ENCODE data around the gene GABBR2. TPM values are rescaled to one million over a fixed set of nuclear protein-coding genes. Genes with fewer than 3 reads are reported as not detected.

The GABBR2 gene
- total RNA-seq, 1 experiment from 2014 or later = not detected

DNA sequence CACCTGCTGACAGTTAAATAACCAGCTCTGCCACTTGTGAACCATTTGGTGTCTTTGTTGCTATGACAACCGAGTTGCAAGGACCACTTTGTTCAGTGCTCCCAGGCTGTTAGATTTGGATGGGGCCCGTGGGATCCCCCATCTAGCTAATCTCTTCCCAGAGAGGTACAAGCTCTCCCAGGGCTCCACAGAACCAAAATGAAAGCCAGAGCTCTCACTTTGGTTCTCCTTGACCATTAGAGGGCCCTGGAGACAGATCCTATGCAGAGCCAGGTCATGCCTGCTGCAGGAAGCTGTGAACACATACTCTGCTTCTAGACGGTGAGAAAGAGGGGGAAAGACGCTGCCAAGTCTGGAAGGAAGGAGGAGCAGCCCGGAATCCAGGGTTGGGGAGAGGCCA, 224.6 kb downstream of the GABBR2 start:
- TF ChIP-seq, protein P1, sequence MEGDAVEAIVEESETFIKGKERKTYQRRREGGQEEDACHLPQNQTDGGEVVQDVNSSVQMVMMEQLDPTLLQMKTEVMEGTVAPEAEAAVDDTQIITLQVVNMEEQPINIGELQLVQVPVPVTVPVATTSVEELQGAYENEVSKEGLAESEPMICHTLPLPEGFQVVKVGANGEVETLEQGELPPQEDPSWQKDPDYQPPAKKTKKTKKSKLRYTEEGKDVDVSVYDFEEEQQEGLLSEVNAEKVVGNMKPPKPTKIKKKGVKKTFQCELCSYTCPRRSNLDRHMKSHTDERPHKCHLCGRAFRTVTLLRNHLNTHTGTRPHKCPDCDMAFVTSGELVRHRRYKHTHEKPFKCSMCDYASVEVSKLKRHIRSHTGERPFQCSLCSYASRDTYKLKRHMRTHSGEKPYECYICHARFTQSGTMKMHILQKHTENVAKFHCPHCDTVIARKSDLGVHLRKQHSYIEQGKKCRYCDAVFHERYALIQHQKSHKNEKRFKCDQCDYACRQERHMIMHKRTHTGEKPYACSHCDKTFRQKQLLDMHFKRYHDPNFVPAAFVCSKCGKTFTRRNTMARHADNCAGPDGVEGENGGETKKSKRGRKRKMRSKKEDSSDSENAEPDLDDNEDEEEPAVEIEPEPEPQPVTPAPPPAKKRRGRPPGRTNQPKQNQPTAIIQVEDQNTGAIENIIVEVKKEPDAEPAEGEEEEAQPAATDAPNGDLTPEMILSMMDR (conservative IDR thresholded peaks at IDR 0.05; ENCODE audit: low read depth, low read length) = no peak
- POLR2A ChIA-PET (ENCODE audit: low non-redundant PET) = no interaction called here

DNA sequence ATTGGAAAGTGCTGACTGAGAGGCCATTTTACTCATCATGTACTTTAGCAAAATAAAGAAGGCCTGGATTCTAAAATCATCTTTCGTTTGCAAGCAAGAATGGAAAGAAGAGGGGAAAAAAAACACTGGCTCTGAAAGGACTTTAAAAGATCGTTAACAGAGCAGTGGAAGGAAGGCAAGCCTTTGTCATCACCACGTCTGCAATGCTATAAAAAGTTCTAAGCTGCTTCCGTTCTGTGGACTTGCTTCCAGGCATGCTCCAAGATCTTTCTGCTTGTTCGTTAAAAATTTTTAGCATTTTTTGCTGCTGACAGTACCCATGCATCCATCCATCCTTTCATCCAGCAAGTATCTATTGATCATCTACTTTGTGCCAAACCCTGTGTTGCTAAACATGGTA, 226.5 kb downstream of the GABBR2 start:
- DNase-seq (ENCODE audit: low spot score) = no peak
- intact Hi-C loops (cut with micrococcal nuclease; ENCODE audit: unreplicated experiment) = no loop called here
- TF ChIP-seq EZH2 (IDR thresholded peaks at IDR 0.05; ENCODE audit: borderline replicate concordance, low read depth, low read length, poor library complexity, severe bottlenecking) = no peak
- TF ChIP-seq, protein P1 (conservative IDR thresholded peaks at IDR 0.05; ENCODE audit: low read depth, low read length) = no peak
- ChIA-PET POLR2A (ENCODE audit: low non-redundant PET) (no interaction called here), CTCF (no interaction called here)
- Histone ChIP-seq H3K4me1 (ENCODE audit: insufficient read depth, low read length, poor library complexity, severe bottlenecking) (no peaks in the 10 kb centered on the region), H3K27ac (ENCODE audit: low read depth, low read length, poor library complexity, severe bottlenecking) (no peak overlapping the region), H3K27me3 (replicated peaks; ENCODE audit: insufficient read depth, low read depth, low read length, poor library complexity) (peaks cover 22% of the 10 kb centered on the region), H3K9me3 (ENCODE audit: low read depth, low read length, poor library complexity, severe bottlenecking) (no peaks in the 10 kb centered on the region), H3K36me3 (ENCODE audit: insufficient read depth, low read length, poor library complexity, severe bottlenecking) (no peaks in the 10 kb centered on the region), H3K4me3 (ENCODE audit: low read depth, low read length, poor library complexity, severe bottlenecking) (no peak overlapping the region)
- no TSS peak for BruUV-seq (replicated peaks)

More for the DNA sequence above, 224.6 kb downstream of the GABBR2 start:
- Histone ChIP-seq H3K27ac (ENCODE audit: low read depth, low read length, poor library complexity, severe bottlenecking) (no peak overlapping the region), H3K9me3 (ENCODE audit: low read depth, low read length, poor library complexity, severe bottlenecking) (no peaks in the 10 kb centered on the region), H3K27me3 (replicated peaks; ENCODE audit: insufficient read depth, low read depth, low read length, poor library complexity) (peaks cover 22% of the 10 kb centered on the region), H3K4me3 (ENCODE audit: low read depth, low read length, poor library complexity, severe bottlenecking) (no peak overlapping the region), H3K36me3 (ENCODE audit: insufficient read depth, low read length, poor library complexity, severe bottlenecking) (no peaks in the 10 kb centered on the region), H3K4me1 (ENCODE audit: insufficient read depth, low read length, poor library complexity, severe bottlenecking) (no peaks in the 10 kb centered on the region)
- intact Hi-C loops (cut with micrococcal nuclease; ENCODE audit: unreplicated experiment) = no loop called here
- CTCF ChIA-PET = no interaction called here
- no TSS peak for BruUV-seq (replicated peaks)
- no peak for DNase-seq (ENCODE audit: low spot score)

DNA sequence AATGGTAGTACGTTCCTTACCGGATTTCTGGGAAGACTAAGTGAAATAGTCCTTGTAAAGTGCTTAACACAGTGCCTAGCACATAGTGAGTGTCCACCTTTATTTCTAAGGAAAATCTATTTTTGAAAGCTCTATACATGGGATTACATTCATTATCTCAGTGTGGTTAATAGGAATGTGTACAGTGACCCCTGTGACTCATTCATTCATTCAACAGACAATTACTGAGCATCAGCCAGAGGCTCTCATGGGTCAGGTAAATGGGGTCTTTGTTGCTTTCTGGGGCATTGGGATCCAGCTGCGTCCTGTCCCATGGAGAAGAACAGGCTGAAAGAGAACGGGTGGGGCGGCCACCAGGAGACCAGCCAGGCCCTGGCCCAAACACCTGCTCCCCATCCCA, 227.1 kb downstream of the GABBR2 start:
- POLR2A ChIA-PET (ENCODE audit: low non-redundant PET) = no interaction called here
- no peak overlapping the region for H3K4me3 ChIP-seq (ENCODE audit: low read depth, low read length, poor library complexity, severe bottlenecking)
- H3K9me3 ChIP-seq (ENCODE audit: low read depth, low read length, poor library complexity, severe bottlenecking) = no peaks in the 10 kb centered on the region
- no peak overlapping the region for H3K27ac ChIP-seq (ENCODE audit: low read depth, low read length, poor library complexity, severe bottlenecking)
- no peaks in the 10 kb centered on the region for H3K4me1 ChIP-seq (ENCODE audit: insufficient read depth, low read length, poor library complexity, severe bottlenecking)
- H3K36me3 ChIP-seq (ENCODE audit: insufficient read depth, low read length, poor library complexity, severe bottlenecking) = no peaks in the 10 kb centered on the region
- no peak for TF ChIP-seq EZH2 (IDR thresholded peaks at IDR 0.05; ENCODE audit: borderline replicate concordance, low read depth, low read length, poor library complexity, severe bottlenecking)
- TF ChIP-seq, protein P1 (conservative IDR thresholded peaks at IDR 0.05; ENCODE audit: low read depth, low read length) = no peak
- intact Hi-C loops (cut with micrococcal nuclease; ENCODE audit: unreplicated experiment) = no loop called here
- no peak for DNase-seq (ENCODE audit: low spot score)
- CTCF ChIA-PET = no interaction called here
- peaks cover 22% of the 10 kb centered on the region for H3K27me3 ChIP-seq (replicated peaks; ENCODE audit: insufficient read depth, low read depth, low read length, poor library complexity)
- BruUV-seq (replicated peaks) = no TSS peak

Data from A673 (cell line).